ENCODE measurements around the gene ITGAX. TPM values are rescaled to one million over a fixed set of nuclear protein-coding genes. Genes with fewer than 3 reads are reported as not detected.

ITGAX gene
- total RNA-seq, 1 experiment from 2014 or later, result not detected

DNA sequence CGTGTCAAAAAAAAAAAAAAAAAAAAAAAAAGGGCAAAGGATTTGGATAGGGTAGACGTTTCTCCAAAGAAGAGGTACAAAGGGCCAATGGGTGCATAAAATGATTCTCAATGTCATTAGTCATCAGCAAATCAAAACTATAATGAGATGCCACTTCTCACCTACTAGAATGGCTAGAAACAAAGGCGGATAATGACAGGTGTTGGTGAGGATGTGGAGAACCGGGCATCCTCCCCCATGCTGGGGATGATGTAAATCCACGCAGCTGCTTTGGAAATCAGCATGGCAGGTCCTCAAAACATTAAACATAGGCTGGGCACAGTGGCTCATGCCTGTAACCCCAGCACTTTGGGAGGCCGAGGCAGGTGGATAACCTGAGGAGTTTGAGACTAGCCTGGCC lies 9.4 kb downstream of the ITGAX start:
- Histone ChIP-seq H3K4me3 (ENCODE audit: low read depth, low read length, poor library complexity, severe bottlenecking) (no peak overlapping the region), H3K27me3 (replicated peaks; ENCODE audit: insufficient read depth, low read depth, low read length, poor library complexity) (no peaks in the 10 kb centered on the region), H3K9me3 (ENCODE audit: low read depth, low read length, poor library complexity, severe bottlenecking) (no peaks in the 10 kb centered on the region), H3K36me3 (ENCODE audit: insufficient read depth, low read length, poor library complexity, severe bottlenecking) (no peaks in the 10 kb centered on the region), H3K27ac (ENCODE audit: low read depth, low read length, poor library complexity, severe bottlenecking) (no peak overlapping the region), H3K4me1 (ENCODE audit: insufficient read depth, low read length, poor library complexity, severe bottlenecking) (no peaks in the 10 kb centered on the region)
- POLR2A ChIA-PET (ENCODE audit: low non-redundant PET), result no interaction called here
- DNase-seq (ENCODE audit: low spot score), result no peak
- no peak for TF ChIP-seq EZH2 (IDR thresholded peaks at IDR 0.05; ENCODE audit: borderline replicate concordance, low read depth, low read length, poor library complexity, severe bottlenecking)
- TF ChIP-seq, protein P1, sequence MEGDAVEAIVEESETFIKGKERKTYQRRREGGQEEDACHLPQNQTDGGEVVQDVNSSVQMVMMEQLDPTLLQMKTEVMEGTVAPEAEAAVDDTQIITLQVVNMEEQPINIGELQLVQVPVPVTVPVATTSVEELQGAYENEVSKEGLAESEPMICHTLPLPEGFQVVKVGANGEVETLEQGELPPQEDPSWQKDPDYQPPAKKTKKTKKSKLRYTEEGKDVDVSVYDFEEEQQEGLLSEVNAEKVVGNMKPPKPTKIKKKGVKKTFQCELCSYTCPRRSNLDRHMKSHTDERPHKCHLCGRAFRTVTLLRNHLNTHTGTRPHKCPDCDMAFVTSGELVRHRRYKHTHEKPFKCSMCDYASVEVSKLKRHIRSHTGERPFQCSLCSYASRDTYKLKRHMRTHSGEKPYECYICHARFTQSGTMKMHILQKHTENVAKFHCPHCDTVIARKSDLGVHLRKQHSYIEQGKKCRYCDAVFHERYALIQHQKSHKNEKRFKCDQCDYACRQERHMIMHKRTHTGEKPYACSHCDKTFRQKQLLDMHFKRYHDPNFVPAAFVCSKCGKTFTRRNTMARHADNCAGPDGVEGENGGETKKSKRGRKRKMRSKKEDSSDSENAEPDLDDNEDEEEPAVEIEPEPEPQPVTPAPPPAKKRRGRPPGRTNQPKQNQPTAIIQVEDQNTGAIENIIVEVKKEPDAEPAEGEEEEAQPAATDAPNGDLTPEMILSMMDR (conservative IDR thresholded peaks at IDR 0.05; ENCODE audit: low read depth, low read length), result no peak
- no TSS peak for BruUV-seq (replicated peaks)
- CTCF ChIA-PET, result no interaction called here
- intact Hi-C loops (cut with micrococcal nuclease; ENCODE audit: unreplicated experiment), result no loop called here

DNA sequence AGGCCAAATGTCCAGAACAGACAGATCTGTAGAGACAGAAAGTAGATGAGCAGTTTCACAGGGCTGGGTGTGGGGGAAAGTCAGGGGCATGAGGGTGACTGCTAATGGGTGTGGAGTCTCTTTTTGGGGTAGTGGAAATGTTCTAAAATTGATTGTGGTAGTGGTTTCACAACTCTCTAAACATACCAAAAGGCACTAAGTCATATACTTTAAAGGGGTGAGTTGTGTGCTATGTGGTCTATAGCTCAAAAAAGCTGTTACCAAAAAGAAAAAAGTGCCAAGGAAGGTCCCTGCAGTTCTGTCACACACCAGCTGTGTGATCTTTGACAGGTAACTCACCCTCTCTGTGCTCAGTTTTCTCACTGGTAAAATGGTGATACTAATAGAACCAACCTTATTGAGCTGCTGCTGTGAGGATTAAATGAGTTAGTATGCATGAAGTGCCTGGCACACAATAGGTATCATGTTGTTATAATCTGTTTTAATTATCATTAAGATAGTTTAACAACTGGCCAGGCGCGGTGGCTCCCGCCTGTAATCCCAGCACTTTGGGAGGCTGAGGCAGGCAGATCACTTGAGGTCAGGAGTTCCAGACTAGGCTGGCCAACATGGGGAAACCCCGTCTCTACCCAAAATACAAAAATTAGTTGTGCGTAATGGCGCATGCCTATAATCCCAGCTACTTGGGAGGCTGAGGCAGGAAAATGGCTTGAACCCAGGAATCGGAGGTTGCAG lies 10.3 kb downstream of the ITGAX start:
- Histone ChIP-seq H3K9me3 (ENCODE audit: low read depth, low read length, poor library complexity, severe bottlenecking) (no peaks in the 10 kb centered on the region), H3K36me3 (ENCODE audit: insufficient read depth, low read length, poor library complexity, severe bottlenecking) (no peaks in the 10 kb centered on the region), H3K27ac (ENCODE audit: low read depth, low read length, poor library complexity, severe bottlenecking) (no peak overlapping the region), H3K4me3 (ENCODE audit: low read depth, low read length, poor library complexity, severe bottlenecking) (no peak overlapping the region), H3K27me3 (replicated peaks; ENCODE audit: insufficient read depth, low read depth, low read length, poor library complexity) (no peaks in the 10 kb centered on the region), H3K4me1 (ENCODE audit: insufficient read depth, low read length, poor library complexity, severe bottlenecking) (no peaks in the 10 kb centered on the region)
- ChIA-PET POLR2A (ENCODE audit: low non-redundant PET) (no interaction called here), CTCF (no interaction called here)
- TF ChIP-seq, protein P1 (conservative IDR thresholded peaks at IDR 0.05; ENCODE audit: low read depth, low read length), result no peak
- DNase-seq (ENCODE audit: low spot score), result no peak
- no TSS peak for BruUV-seq (replicated peaks)
- intact Hi-C loops (cut with micrococcal nuclease; ENCODE audit: unreplicated experiment), result no loop called here

DNA sequence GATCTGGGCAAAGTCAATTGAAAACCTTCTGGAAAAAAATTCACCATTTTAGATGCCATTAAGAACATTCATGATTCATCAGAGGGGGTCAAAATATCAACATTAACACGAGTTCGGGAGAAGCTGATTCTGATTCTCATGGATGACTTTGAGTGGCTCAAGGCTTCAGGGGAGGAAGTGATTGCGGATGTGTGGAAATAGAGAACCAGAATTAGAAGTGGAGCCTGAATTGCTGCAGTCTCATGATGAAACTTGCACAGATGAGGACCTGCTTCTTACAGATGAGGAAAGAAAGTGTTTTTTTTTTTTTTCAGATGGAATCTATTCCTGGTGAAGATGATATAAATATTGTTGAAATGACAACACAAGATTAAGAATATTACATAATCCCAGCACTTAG lies 12.9 kb downstream of the ITGAX start:
- no TSS peak for BruUV-seq (replicated peaks)
- Histone ChIP-seq H3K27me3 (replicated peaks; ENCODE audit: insufficient read depth, low read depth, low read length, poor library complexity) (no peaks in the 10 kb centered on the region), H3K4me1 (ENCODE audit: insufficient read depth, low read length, poor library complexity, severe bottlenecking) (no peaks in the 10 kb centered on the region), H3K9me3 (ENCODE audit: low read depth, low read length, poor library complexity, severe bottlenecking) (no peaks in the 10 kb centered on the region), H3K36me3 (ENCODE audit: insufficient read depth, low read length, poor library complexity, severe bottlenecking) (no peaks in the 10 kb centered on the region), H3K27ac (ENCODE audit: low read depth, low read length, poor library complexity, severe bottlenecking) (no peak overlapping the region), H3K4me3 (ENCODE audit: low read depth, low read length, poor library complexity, severe bottlenecking) (no peak overlapping the region)
- ChIA-PET CTCF (no interaction called here), POLR2A (ENCODE audit: low non-redundant PET) (no interaction called here)
- TF ChIP-seq EZH2 (IDR thresholded peaks at IDR 0.05; ENCODE audit: borderline replicate concordance, low read depth, low read length, poor library complexity, severe bottlenecking), result no peak
- TF ChIP-seq, protein P1 (conservative IDR thresholded peaks at IDR 0.05; ENCODE audit: low read depth, low read length), result no peak
- intact Hi-C loops (cut with micrococcal nuclease; ENCODE audit: unreplicated experiment), result no loop called here
- DNase-seq (ENCODE audit: low spot score), result no peak

Data from A673 (cell line).